HepG2 (cell line): ENCODE results near the gene IL4I1. TPM values are rescaled to one million over a fixed set of nuclear protein-coding genes. Genes with fewer than 3 reads are reported as not detected.
A peak's percentile ranks its signal among the peaks of the same experiment; 100 is the strongest.

Experiments
- ATAC-seq: fragments of 200-7000 bp; cut with Tn5 transposase; 3 replicates; pipeline ENCODE4 v1.9.1; 2020; ENCODE audit warnings: mild to moderate bottlenecking, moderate library complexity
- BruUV-seq: library from RNA; stranded (reverse); fragments of 400-500 nt; replicated peaks from 2 replicates; lab custom pipeline; 2021; lab: Mats Ljungman, UMichigan
- CTCF ChIA-PET: fragments of 300-600 bp; formaldehyde crosslinking; extraction: SDS; loops from one replicate; lab custom pipeline; 2021; ENCODE audit warnings: low total read pairs, inconsistent platforms, low intra/inter-chr PET ratio; lab: Yijun Ruan, JAX
- POLR2A ChIA-PET: fragments of 350-600 bp; sonication (Branson Sonifier 250); formaldehyde crosslinking; loops from one replicate; lab custom pipeline; 2020; ENCODE audit warnings: antibody characterized with exemption, inconsistent platforms; lab: Yijun Ruan, JAX
- DNase-seq: peaks from one replicate; pipeline ENCODE4 v3.0.0-alpha.2; 2015; ENCODE audit warnings: low spot score
- FAIRE-seq: peaks from 3 replicates; lab custom pipeline; 2011; peaks lifted over from hg19 to GRCh38; lab: Jason Lieb, UNC
- H2AFZ ChIP-seq: one replicate; pipeline ENCODE4 v1.6.1; 2011; ENCODE audit warnings: low read length, inconsistent platforms
- H3K27ac ChIP-seq: fragments of 300-600 bp; 3 replicates; pipeline ENCODE4 v1.8.0; 2011; ENCODE audit warnings: mixed run types, mild to moderate bottlenecking, mixed read lengths, low read length, inconsistent platforms; ENCODE audit not compliant: insufficient read depth; ENCODE audit errors: extremely low read length
- H3K27me3 ChIP-seq, 2 experiments: fragments of 200-600 bp in 1 of 2; 2 replicates in 1 of 2; 3 replicates in 1 of 2; pipeline versions ENCODE4 v1.6.0 to v1.8.0; 2011; ENCODE audit warnings: low read length in 2 of 2, mild to moderate bottlenecking in 2 of 2, moderate library complexity in 2 of 2, inconsistent platforms in 1 of 2; ENCODE audit not compliant: insufficient read depth in 2 of 2, control insufficient read depth in 1 of 2
- H3K36me3 ChIP-seq, 2 experiments: fragments of 200-600 bp in 1 of 2; replicated peaks in 1 of 2; 2 replicates in 1 of 2; 3 replicates in 1 of 2; pipeline versions ENCODE4 v1.5.1 to v1.8.0; 2011; ENCODE audit warnings: low read length in 2 of 2, inconsistent platforms in 1 of 2; ENCODE audit not compliant: insufficient read depth in 2 of 2, control insufficient read depth in 1 of 2
- H3K4me1 ChIP-seq: 2 replicates; pipeline ENCODE4 v1.5.1; 2012; ENCODE audit warnings: low read length, inconsistent platforms; ENCODE audit not compliant: insufficient read depth
- H3K4me2 ChIP-seq: 2 replicates; pipeline ENCODE4 v1.6.0; 2011; ENCODE audit warnings: low read depth, low read length, inconsistent platforms
- H3K4me3 ChIP-seq, 3 experiments: fragments of 200-600 bp in 1 of 3; sonication (generic), shearing (Covaris generic) in 1 of 3; replicated peaks in 1 of 3; 2 replicates each; pipeline ENCODE4 v1.5.1; 2011 to 2016; ENCODE audit warnings: low read length in 3 of 3, inconsistent platforms in 2 of 3, low read depth in 2 of 3, mild to moderate bottlenecking in 2 of 3, control low read depth in 1 of 3, mixed read lengths in 1 of 3; ENCODE audit not compliant: insufficient read depth in 1 of 3
- H3K79me2 ChIP-seq: one replicate; pipeline ENCODE4 v1.6.1; 2011; ENCODE audit warnings: low read length, inconsistent platforms; ENCODE audit not compliant: insufficient read depth
- H3K9ac ChIP-seq: 2 replicates; pipeline ENCODE4 v1.6.0; 2011; ENCODE audit warnings: mild to moderate bottlenecking, low read depth, low read length, inconsistent platforms; ENCODE audit not compliant: insufficient read depth
- H3K9me3 ChIP-seq: 2 replicates; pipeline ENCODE4 v1.5.1; 2012; ENCODE audit warnings: mild to moderate bottlenecking, low read length
- H4K20me1 ChIP-seq: 2 replicates; pipeline ENCODE4 v1.6.0; 2011; ENCODE audit warnings: inconsistent platforms, mild to moderate bottlenecking, low read length, moderate library complexity; ENCODE audit not compliant: insufficient read depth
- AGO2 ChIP-seq: fragments of 200-400 bp; formaldehyde crosslinking; optimal IDR thresholded peaks from 2 replicates; pipeline ENCODE3; 2017; ENCODE audit warnings: mild to moderate bottlenecking, low read depth, low read length, moderate library complexity
- RBM22 ChIP-seq: fragments of 200-400 bp; formaldehyde crosslinking; optimal IDR thresholded peaks from 2 replicates; pipeline ENCODE3; 2017; ENCODE audit warnings: mild to moderate bottlenecking, low read length, moderate library complexity
- WGBS: methylation state at CpG from one replicate; pipeline ENCODE4 v1.1.6; 2017; ENCODE audit warnings: low lambda C conversion rate; 5-methylcytosine and 5-hydroxymethylcytosine counted together
- in situ Hi-C: cut with HindIII; loops from 2 replicates; pipeline ENCODE4 v1.10.0; 2017; ENCODE audit warnings: low pct_unique_long_range_greater_than_20kb; ENCODE audit not compliant: extremely low pct_ligation_motif_present
- intact Hi-C: fragments of 100-400 bp; cut with micrococcal nuclease; formaldehyde crosslinking; loops from one replicate; pipeline ENCODE4 v1.10.0; 2022; ENCODE audit not compliant: unreplicated experiment
- polyA plus RNA-seq, 8 experiments: library from polyadenylated mRNA; depleted of rRNA in 3 of 8; stranded (reverse) in 7 of 8; unstranded in 1 of 8; fragments of >200 nt; fragmentation: Illumina TruSeq in 4 of 8; extraction: Trizol in 4 of 8; gene quantifications; 2 replicates each; pipeline versions ENCODE4 v1.2.1 to v1.2.3, GENCODE V29; 2011 to 2016; ENCODE audit warnings: low read depth in 4 of 8, missing spikeins in 1 of 8, mixed read lengths in 1 of 8; ENCODE audit not compliant: insufficient read depth in 1 of 8
- total RNA-seq, 5 experiments: library from RNA; depleted of rRNA; stranded (reverse); fragments of >200 nt; fragmentation: Illumina TruSeq; extraction: Trizol; gene quantifications; 2 replicates each; pipeline ENCODE4 v1.2.3, GENCODE V29; 2016; ENCODE audit warnings: low read depth in 1 of 5
- TF ChIP-seq, protein P1 (sequence below): sonication (generic); formaldehyde crosslinking; IDR thresholded peaks from 2 replicates; pipeline ENCODE4 v1.8.0; 2022; ENCODE audit warnings: mild to moderate bottlenecking, missing genetic modification reagents
- TF ChIP-seq, protein P2 (sequence below): sonication (generic); formaldehyde crosslinking; IDR thresholded peaks from 2 replicates; pipeline ENCODE4 v1.5.1; 2020; ENCODE audit warnings: missing genetic modification reagents, mild to moderate bottlenecking, borderline replicate concordance

Gene IL4I1
- total and polyA plus RNA-seq, 2 of the 13 experiments (the other 11 are each of a cell fraction or from before 2014, with no cell fraction given): not detected

DNA sequence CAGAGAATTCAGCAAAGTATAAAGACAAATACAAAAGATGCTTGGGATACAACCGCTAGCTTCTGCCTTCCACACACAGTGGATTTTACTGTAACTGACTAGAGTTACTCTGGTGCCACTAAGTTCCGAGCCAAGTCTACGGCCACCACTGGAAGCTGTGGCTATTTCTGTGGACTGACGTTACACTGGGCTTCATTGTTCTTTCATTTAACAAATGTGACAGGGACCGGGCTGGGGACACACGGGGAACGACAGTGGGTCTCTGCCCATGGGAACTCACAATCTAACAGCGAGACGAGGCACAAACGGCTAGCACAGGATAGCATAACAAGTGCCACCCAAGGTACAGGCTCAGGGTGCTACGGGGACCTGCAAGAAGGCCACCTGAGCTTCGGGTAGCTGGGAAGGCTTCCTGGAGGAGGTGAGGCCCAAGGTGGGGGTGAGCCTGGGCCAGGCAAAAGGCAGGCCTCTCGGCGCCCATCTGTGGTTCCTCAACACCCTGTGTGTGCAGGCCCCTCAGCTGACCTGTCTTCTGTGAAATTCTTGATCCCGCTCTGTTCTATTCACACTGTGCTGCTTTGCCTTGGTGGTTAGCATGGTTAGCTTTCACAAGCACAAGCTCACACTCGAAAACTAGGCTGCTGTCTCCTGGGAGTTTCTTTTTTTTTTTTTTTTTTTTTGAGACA is 10.3 kb upstream of the IL4I1 start:
- TSS peak; percentile 61 for BruUV-seq
- Histone ChIP-seq H3K9me3 (no peaks in the 10 kb centered on the region), H3K27ac (no peak overlapping the region), H3K27me3 (no peaks in the 10 kb centered on the region), H3K4me3 (no peak overlapping the region), H4K20me1 (no peaks in the 10 kb centered on the region), H2AFZ (no peak overlapping the region)
- no peak for FAIRE-seq
- 99% methylated on average over 9 of the region's 16 CpGs for WGBS
- ATAC-seq: no peak
- POLR2A ChIA-PET: no interaction called here
- in situ Hi-C loops: no loop called here
- DNase-seq: no peak
- TF ChIP-seq AGO2 (peak; percentile 78), RBM22 (peak; percentile 59)
- TF ChIP-seq, protein P1, sequence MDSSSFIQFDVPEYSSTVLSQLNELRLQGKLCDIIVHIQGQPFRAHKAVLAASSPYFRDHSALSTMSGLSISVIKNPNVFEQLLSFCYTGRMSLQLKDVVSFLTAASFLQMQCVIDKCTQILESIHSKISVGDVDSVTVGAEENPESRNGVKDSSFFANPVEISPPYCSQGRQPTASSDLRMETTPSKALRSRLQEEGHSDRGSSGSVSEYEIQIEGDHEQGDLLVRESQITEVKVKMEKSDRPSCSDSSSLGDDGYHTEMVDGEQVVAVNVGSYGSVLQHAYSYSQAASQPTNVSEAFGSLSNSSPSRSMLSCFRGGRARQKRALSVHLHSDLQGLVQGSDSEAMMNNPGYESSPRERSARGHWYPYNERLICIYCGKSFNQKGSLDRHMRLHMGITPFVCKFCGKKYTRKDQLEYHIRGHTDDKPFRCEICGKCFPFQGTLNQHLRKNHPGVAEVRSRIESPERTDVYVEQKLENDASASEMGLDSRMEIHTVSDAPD (CRISPR knock-in tag): no peak
- TF ChIP-seq, protein P2, sequence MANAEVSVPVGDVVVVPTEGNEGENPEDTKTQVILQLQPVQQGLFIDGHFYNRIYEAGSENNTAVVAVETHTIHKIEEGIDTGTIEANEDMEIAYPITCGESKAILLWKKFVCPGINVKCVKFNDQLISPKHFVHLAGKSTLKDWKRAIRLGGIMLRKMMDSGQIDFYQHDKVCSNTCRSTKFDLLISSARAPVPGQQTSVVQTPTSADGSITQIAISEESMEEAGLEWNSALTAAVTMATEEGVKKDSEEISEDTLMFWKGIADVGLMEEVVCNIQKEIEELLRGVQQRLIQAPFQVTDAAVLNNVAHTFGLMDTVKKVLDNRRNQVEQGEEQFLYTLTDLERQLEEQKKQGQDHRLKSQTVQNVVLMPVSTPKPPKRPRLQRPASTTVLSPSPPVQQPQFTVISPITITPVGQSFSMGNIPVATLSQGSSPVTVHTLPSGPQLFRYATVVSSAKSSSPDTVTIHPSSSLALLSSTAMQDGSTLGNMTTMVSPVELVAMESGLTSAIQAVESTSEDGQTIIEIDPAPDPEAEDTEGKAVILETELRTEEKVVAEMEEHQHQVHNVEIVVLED: no peak
- TF ChIP-seq, all 625 proteins: peak for 2
- Histone ChIP-seq H3K4me1 (peaks cover 7% of the 10 kb centered on the region), H3K36me3 (peaks cover 15 to 26% of the 10 kb centered on the region in 2 experiments; a peak in 4 of 5 replicates), H3K9ac (no peak overlapping the region), H3K79me2 (no peaks in the 10 kb centered on the region), H3K4me2 (no peak overlapping the region)
- CTCF ChIA-PET: no interaction called here
- intact Hi-C loops: no loop called here
